H1 (cell line): ENCODE measurements around the gene SDR39U1. TPM values are rescaled to one million over a fixed set of nuclear protein-coding genes. Genes with fewer than 3 reads are reported as not detected.

Experiments used
- KDM5A ChIP-seq: fragments of 200-600 bp; IDR thresholded peaks from 2 replicates; pipeline ENCODE4 v1.7.1; 2012; ENCODE audit warnings: mild to moderate bottlenecking, low read length, inconsistent platforms, mixed read lengths
- polyA plus RNA-seq, 7 experiments: library from polyadenylated mRNA; depleted of rRNA in 3 of 7; stranded (reverse) in 5 of 7; unstranded in 2 of 7; fragments of >200 nt in 5 of 7; fragments of 200-250 nt in 2 of 7; gene quantifications; 1 replicate in 5 of 7; 2 replicates in 1 of 7; 4 replicates in 1 of 7; pipeline versions ENCODE4 v1.2.1 to v1.2.3, GENCODE V29; 2011 to 2013; ENCODE audit warnings: missing spikeins in 2 of 7, mixed read lengths in 2 of 7
- total RNA-seq: library from RNA; stranded (reverse); fragmentation: NEBNext Ultra II Directional; extraction: Animal tissue kit (Norgen Biotek cat#: 25700); gene quantifications from 2 replicates; pipeline ENCODE4 v1.2.1, GENCODE V29; 2021

SDR39U1 gene
- total and polyA plus RNA-seq, 2 of the 8 experiments (the other 6 are each of a cell fraction or from before 2014, with no cell fraction given): 46.7 to 98.8 TPM

DNA sequence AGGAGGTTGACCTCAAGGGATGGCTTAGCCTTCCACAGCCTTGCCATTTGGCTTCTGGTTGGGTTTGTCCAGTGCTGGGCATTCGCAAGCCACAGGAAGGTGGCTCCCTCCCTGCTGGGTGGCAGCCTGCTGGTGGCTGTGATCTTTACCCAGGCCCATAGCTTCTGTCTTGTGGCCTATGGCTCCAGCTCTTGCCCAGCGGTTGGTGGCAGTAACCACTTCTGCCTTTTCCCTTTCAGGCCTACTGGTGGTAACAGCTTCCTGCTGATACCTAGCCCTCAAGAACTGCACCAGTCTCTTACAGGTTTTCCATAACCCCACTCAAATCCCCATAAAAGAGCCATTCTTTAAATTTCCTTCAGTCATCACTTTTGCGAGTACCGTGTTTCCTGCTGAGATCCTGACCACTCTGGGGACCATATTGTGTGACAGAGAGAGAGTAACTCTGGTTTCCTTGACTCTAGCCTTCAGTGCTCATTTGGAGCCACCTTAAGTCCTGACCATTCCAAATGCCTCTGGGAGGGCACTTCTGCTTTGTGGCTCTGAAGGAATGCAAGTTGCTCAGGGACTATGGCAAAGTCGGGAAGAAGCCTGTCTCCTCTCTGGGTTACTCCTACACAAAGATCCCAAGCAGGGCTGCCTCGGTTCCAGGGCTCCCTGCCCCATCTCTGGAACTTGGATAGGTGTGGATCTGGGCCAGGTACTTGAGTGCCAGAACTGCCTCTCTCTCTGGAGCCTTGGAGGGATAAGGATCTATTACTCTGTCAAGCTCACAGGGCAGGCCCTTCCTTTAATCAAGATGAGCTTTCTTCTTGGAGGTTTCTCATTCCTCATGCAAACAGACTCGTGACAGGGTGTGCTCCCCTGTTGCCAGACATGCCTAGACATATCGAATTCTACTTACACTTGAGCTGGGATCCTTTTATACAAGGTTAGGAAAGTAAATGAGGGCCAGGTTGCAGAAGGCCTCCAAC is 46.7 kb downstream of the SDR39U1 start (continued):
- TF ChIP-seq KDM5A: no peak
